ENCODE data around the gene TSSK1B. TPM values are rescaled to one million over a fixed set of nuclear protein-coding genes. Genes with fewer than 3 reads are reported as not detected.

Gene TSSK1B
- polyA plus RNA-seq (2013, experiment 1 of 2): not detected
- not detected for polyA plus RNA-seq (2013, experiment 2 of 2)

GRCh38 chr5:113434889-113435288, at the start of gene TSSK1B:
TSS of gene TSSK1B (minus strand) at chr5:113434989. CDS start at chr5:113434839, 150 bp downstream.
- H3K18ac ChIP-seq (ENCODE audit: low read length): peak within 1 kb of the TSS; percentile 45
- no peak within 1 kb of the TSS for H2AFZ ChIP-seq (ENCODE audit: low read length)
- no peaks in the 10 kb centered on the region for H3K36me3 ChIP-seq (replicated peaks in 1 of 2; ENCODE audit: control insufficient read depth in 2 of 2, insufficient read depth in 2 of 2, low read length in 2 of 2)
- no peaks in the 10 kb centered on the region for H3K9me3 ChIP-seq (replicated peaks in 1 of 2; ENCODE audit: control insufficient read depth in 2 of 2, insufficient read depth in 1 of 2, low read depth in 1 of 2, low read length in 2 of 2)
- no CpG with 5 or more reads among the region's 3 CpGs for WGBS, 2 donors (ENCODE audit: extremely low coverage in 2 of 2, insufficient read length in 2 of 2, insufficient replicate concordance in 1 of 2)
- peak within 1 kb of the TSS; percentile 56 for H3K23ac ChIP-seq (ENCODE audit: low read depth, low read length, poor library complexity)
- H3K4me1 ChIP-seq (ENCODE audit: control insufficient read depth in 2 of 2, insufficient read depth in 1 of 2, low read depth in 1 of 2, low read length in 2 of 2): peaks cover 0 to 1% of the 10 kb centered on the region in 2 donors
- H3K27ac ChIP-seq (replicated peaks; ENCODE audit: low read length): no peak within 1 kb of the TSS
- no peak within 1 kb of the TSS for H2BK5ac ChIP-seq (ENCODE audit: low read length)
- H2AK5ac ChIP-seq (ENCODE audit: low read depth, low read length): no peak within 1 kb of the TSS
- no peak for DNase-seq (ENCODE audit: low spot score)
- H4K8ac ChIP-seq (ENCODE audit: low read depth, low read length): no peak within 1 kb of the TSS
- no peak within 1 kb of the TSS for H3K4me2 ChIP-seq (ENCODE audit: insufficient read depth, low read length, poor library complexity, severe bottlenecking)
- H3K9ac ChIP-seq (ENCODE audit: low read depth, low read length, poor library complexity): peak within 1 kb of the TSS; percentile 63
- no peak within 1 kb of the TSS for H4K91ac ChIP-seq (ENCODE audit: low read depth, low read length, poor library complexity)
- no peak within 1 kb of the TSS for H3K4ac ChIP-seq (ENCODE audit: low read length)
- H3K4me3 ChIP-seq (ENCODE audit: low read length in 2 of 2): no peak within 1 kb of the TSS
- H3K79me1 ChIP-seq (ENCODE audit: low read depth, low read length): no peaks in the 10 kb centered on the region
- H2BK120ac ChIP-seq (ENCODE audit: low read depth, low read length): no peak within 1 kb of the TSS
- H2BK12ac ChIP-seq (ENCODE audit: low read length): no peak within 1 kb of the TSS
- H3K14ac ChIP-seq (ENCODE audit: low read length): peak within 1 kb of the TSS; percentile 95
- peaks cover 0 to 4% (median 0%) of the 10 kb centered on the region in 3 experiments for H3K27me3 ChIP-seq (ENCODE audit: control insufficient read depth in 3 of 3, insufficient read depth in 3 of 3, low read depth in 1 of 3, low read length in 3 of 3)
- H2BK15ac ChIP-seq (ENCODE audit: low read length): no peak within 1 kb of the TSS

GRCh38 chr5:113480243-113480642, 45.5 kb upstream of the TSSK1B start:
- no peak for DNase-seq (ENCODE audit: low spot score)
- Histone ChIP-seq H3K18ac (ENCODE audit: low read length) (no peak overlapping the region), H3K36me3 (replicated peaks in 1 of 2; ENCODE audit: control insufficient read depth in 2 of 2, insufficient read depth in 2 of 2, low read length in 2 of 2) (no peaks in the 10 kb centered on the region), H3K27me3 (ENCODE audit: control insufficient read depth in 3 of 3, insufficient read depth in 3 of 3, low read depth in 1 of 3, low read length in 3 of 3) (peaks cover 0 to under 1% (median 0%) of the 10 kb centered on the region in 3 experiments), H3K4me2 (ENCODE audit: insufficient read depth, low read length, poor library complexity, severe bottlenecking) (no peak overlapping the region), H3K4ac (ENCODE audit: low read length) (no peak overlapping the region), H3K4me3 (ENCODE audit: low read length in 2 of 2) (no peak overlapping the region), H3K9ac (ENCODE audit: low read depth, low read length, poor library complexity) (no peak overlapping the region), H2AK5ac (ENCODE audit: low read depth, low read length) (no peak overlapping the region), H3K4me1 (ENCODE audit: control insufficient read depth in 2 of 2, insufficient read depth in 1 of 2, low read depth in 1 of 2, low read length in 2 of 2) (peaks cover 0 to 2% of the 10 kb centered on the region in 2 donors), H2AFZ (ENCODE audit: low read length) (no peak overlapping the region), H3K79me1 (ENCODE audit: low read depth, low read length) (no peaks in the 10 kb centered on the region), H2BK5ac (ENCODE audit: low read length) (no peak overlapping the region), H3K14ac (ENCODE audit: low read length) (no peak overlapping the region), H3K23ac (ENCODE audit: low read depth, low read length, poor library complexity) (no peak overlapping the region), H3K9me3 (replicated peaks in 1 of 2; ENCODE audit: control insufficient read depth in 2 of 2, insufficient read depth in 1 of 2, low read depth in 1 of 2, low read length in 2 of 2) (no peaks in the 10 kb centered on the region), H4K8ac (ENCODE audit: low read depth, low read length) (no peak overlapping the region), H2BK15ac (ENCODE audit: low read length) (no peak overlapping the region), H3K27ac (replicated peaks; ENCODE audit: low read length) (no peak overlapping the region), H2BK12ac (ENCODE audit: low read length) (no peak overlapping the region), H4K91ac (ENCODE audit: low read depth, low read length, poor library complexity) (no peak overlapping the region), H2BK120ac (ENCODE audit: low read depth, low read length) (no peak overlapping the region)
- WGBS, 2 donors (ENCODE audit: extremely low coverage in 2 of 2, insufficient read length in 2 of 2, insufficient replicate concordance in 1 of 2): no CpG with 5 or more reads among the region's 5 CpGs

GRCh38 chr5:113478691-113479090, 43.9 kb upstream of the TSSK1B start:
- Histone ChIP-seq H3K36me3 (replicated peaks in 1 of 2; ENCODE audit: control insufficient read depth in 2 of 2, insufficient read depth in 2 of 2, low read length in 2 of 2) (no peaks in the 10 kb centered on the region), H2BK12ac (ENCODE audit: low read length) (no peak overlapping the region), H2BK15ac (ENCODE audit: low read length) (no peak overlapping the region), H3K9me3 (replicated peaks in 1 of 2; ENCODE audit: control insufficient read depth in 2 of 2, insufficient read depth in 1 of 2, low read depth in 1 of 2, low read length in 2 of 2) (no peaks in the 10 kb centered on the region), H3K27me3 (ENCODE audit: control insufficient read depth in 3 of 3, insufficient read depth in 3 of 3, low read depth in 1 of 3, low read length in 3 of 3) (no peaks in the 10 kb centered on the region), H3K9ac (ENCODE audit: low read depth, low read length, poor library complexity) (no peak overlapping the region), H2BK120ac (ENCODE audit: low read depth, low read length) (no peak overlapping the region), H4K91ac (ENCODE audit: low read depth, low read length, poor library complexity) (no peak overlapping the region), H3K18ac (ENCODE audit: low read length) (no peak overlapping the region), H3K4ac (ENCODE audit: low read length) (no peak overlapping the region), H3K14ac (ENCODE audit: low read length) (no peak overlapping the region), H3K27ac (replicated peaks; ENCODE audit: low read length) (no peak overlapping the region), H4K8ac (ENCODE audit: low read depth, low read length) (no peak overlapping the region), H3K4me1 (ENCODE audit: control insufficient read depth in 2 of 2, insufficient read depth in 1 of 2, low read depth in 1 of 2, low read length in 2 of 2) (peaks cover 0 to 4% of the 10 kb centered on the region in 2 donors), H2AFZ (ENCODE audit: low read length) (no peak overlapping the region), H3K4me3 (ENCODE audit: low read length in 2 of 2) (no peak overlapping the region), H3K79me1 (ENCODE audit: low read depth, low read length) (no peaks in the 10 kb centered on the region), H2BK5ac (ENCODE audit: low read length) (no peak overlapping the region), H2AK5ac (ENCODE audit: low read depth, low read length) (no peak overlapping the region), H3K23ac (ENCODE audit: low read depth, low read length, poor library complexity) (no peak overlapping the region), H3K4me2 (ENCODE audit: insufficient read depth, low read length, poor library complexity, severe bottlenecking) (no peak overlapping the region)
- WGBS, 2 donors (ENCODE audit: extremely low coverage in 2 of 2, insufficient read length in 2 of 2, insufficient replicate concordance in 1 of 2): no CpG with 5 or more reads among the region's 3 CpGs
- DNase-seq (ENCODE audit: low spot score): no peak

GRCh38 chr5:113474100-113474728, 39.4 kb upstream of the TSSK1B start:
- no peak overlapping the region for H2AK5ac ChIP-seq (ENCODE audit: low read depth, low read length)
- H3K36me3 ChIP-seq (replicated peaks in 1 of 2; ENCODE audit: control insufficient read depth in 2 of 2, insufficient read depth in 2 of 2, low read length in 2 of 2): no peaks in the 10 kb centered on the region
- no peak overlapping the region for H3K18ac ChIP-seq (ENCODE audit: low read length)
- no peaks in the 10 kb centered on the region for H3K27me3 ChIP-seq (ENCODE audit: control insufficient read depth in 3 of 3, insufficient read depth in 3 of 3, low read depth in 1 of 3, low read length in 3 of 3)
- no peak for DNase-seq (ENCODE audit: low spot score)
- no peak overlapping the region for H3K4me3 ChIP-seq (ENCODE audit: low read length in 2 of 2)
- no peak overlapping the region for H2BK12ac ChIP-seq (ENCODE audit: low read length)
- no peak overlapping the region for H3K9ac ChIP-seq (ENCODE audit: low read depth, low read length, poor library complexity)
- H2BK120ac ChIP-seq (ENCODE audit: low read depth, low read length): no peak overlapping the region
- no peak overlapping the region for H3K27ac ChIP-seq (replicated peaks; ENCODE audit: low read length)
- WGBS, 2 donors (ENCODE audit: extremely low coverage in 2 of 2, insufficient read length in 2 of 2, insufficient replicate concordance in 1 of 2): no CpG with 5 or more reads among the region's 5 CpGs
- H2BK5ac ChIP-seq (ENCODE audit: low read length): no peak overlapping the region
- H2AFZ ChIP-seq (ENCODE audit: low read length): peak overlapping the region; percentile 41
- peaks cover 0 to 4% of the 10 kb centered on the region in 2 donors for H3K4me1 ChIP-seq (ENCODE audit: control insufficient read depth in 2 of 2, insufficient read depth in 1 of 2, low read depth in 1 of 2, low read length in 2 of 2)
- no peak overlapping the region for H2BK15ac ChIP-seq (ENCODE audit: low read length)
- H4K8ac ChIP-seq (ENCODE audit: low read depth, low read length): peak overlapping the region; percentile 65
- H3K23ac ChIP-seq (ENCODE audit: low read depth, low read length, poor library complexity): no peak overlapping the region
- no peaks in the 10 kb centered on the region for H3K79me1 ChIP-seq (ENCODE audit: low read depth, low read length)
- no peak overlapping the region for H3K4me2 ChIP-seq (ENCODE audit: insufficient read depth, low read length, poor library complexity, severe bottlenecking)
- H3K9me3 ChIP-seq (replicated peaks in 1 of 2; ENCODE audit: control insufficient read depth in 2 of 2, insufficient read depth in 1 of 2, low read depth in 1 of 2, low read length in 2 of 2): no peaks in the 10 kb centered on the region
- H3K14ac ChIP-seq (ENCODE audit: low read length): no peak overlapping the region
- no peak overlapping the region for H4K91ac ChIP-seq (ENCODE audit: low read depth, low read length, poor library complexity)
- no peak overlapping the region for H3K4ac ChIP-seq (ENCODE audit: low read length)

Measured in neuronal stem cell (in vitro differentiated cells).